GM19463 (cell line): ENCODE results near the gene CAMSAP1.
"Not testable (repeated sequence)": the region's sequence is repeated elsewhere in the genome, so short reads cannot be mapped to it uniquely, and the experiment has no call there.

Experiments
- ATAC-seq: cut with Tn5 transposase; IDR thresholded peaks from one replicate; pipeline ENCODE4 v1.9.1; 2021; ENCODE audit warnings: mild to moderate bottlenecking, moderate library complexity; ENCODE audit not compliant: unreplicated experiment

Gene CAMSAP1

GRCh38 chr9:135907431-135908092 is at the start of gene CAMSAP1:
Gene CAMSAP1 (minus strand): TSS chr9:135907546. CDS start chr9:135907159, 387 bp downstream.
- ATAC-seq, result peak; percentile 82

- ATAC-seq, result no peak
Measured at GRCh38 chr9:135956802-135957174, 49.4 kb upstream of the CAMSAP1 start.

- ATAC-seq, result no peak
Measured at GRCh38 chr9:135955934-135956801, 48.8 kb upstream of the CAMSAP1 start.

GRCh38 chr9:135952664-135953206 is 45.4 kb upstream of the CAMSAP1 start:
- no peak for ATAC-seq

GRCh38 chr9:135951889-135952663 is 44.7 kb upstream of the CAMSAP1 start:
- no peak for ATAC-seq

GRCh38 chr9:135951310-135951709 is 44.0 kb upstream of the CAMSAP1 start:
- not testable (repeated sequence) for ATAC-seq

- not testable (repeated sequence) for ATAC-seq
Measured at GRCh38 chr9:135950841-135951240, 43.5 kb upstream of the CAMSAP1 start.

- no peak for ATAC-seq
Measured at GRCh38 chr9:135950135-135950682, 42.9 kb upstream of the CAMSAP1 start.

- ATAC-seq, result no peak
Measured at GRCh38 chr9:135949501-135950134, 42.3 kb upstream of the CAMSAP1 start.

- no peak for ATAC-seq
Measured at GRCh38 chr9:135948968-135949367, 41.6 kb upstream of the CAMSAP1 start.

GRCh38 chr9:135948446-135948845 is 41.1 kb upstream of the CAMSAP1 start:
- no peak for ATAC-seq

- ATAC-seq, result no peak
Measured at GRCh38 chr9:135947582-135947981, 40.2 kb upstream of the CAMSAP1 start.

- not testable (repeated sequence) for ATAC-seq
Measured at GRCh38 chr9:135947105-135947504, 39.8 kb upstream of the CAMSAP1 start.

GRCh38 chr9:135946392-135946994 is 39.1 kb upstream of the CAMSAP1 start:
- ATAC-seq, result no peak

GRCh38 chr9:135945969-135946368 is 38.6 kb upstream of the CAMSAP1 start:
- no peak for ATAC-seq

- ATAC-seq, result no peak
Measured at GRCh38 chr9:135944444-135945252, 37.3 kb upstream of the CAMSAP1 start.

GRCh38 chr9:135943604-135944003 is 36.3 kb upstream of the CAMSAP1 start:
- ATAC-seq, result not testable (repeated sequence)

- no peak for ATAC-seq
Measured at GRCh38 chr9:135941288-135941995, 34.1 kb upstream of the CAMSAP1 start.
